GM19099 (cell line): ENCODE measurements around the gene RNF208.

ENCODE experiments used
- POLR2A ChIP-seq: IDR thresholded peaks from 3 replicates; pipeline ENCODE4 v1.6.1; 2011; ENCODE audit warnings: low read depth; ENCODE audit not compliant: insufficient read length; ENCODE audit errors: extremely low read depth

RNF208 gene

DNA sequence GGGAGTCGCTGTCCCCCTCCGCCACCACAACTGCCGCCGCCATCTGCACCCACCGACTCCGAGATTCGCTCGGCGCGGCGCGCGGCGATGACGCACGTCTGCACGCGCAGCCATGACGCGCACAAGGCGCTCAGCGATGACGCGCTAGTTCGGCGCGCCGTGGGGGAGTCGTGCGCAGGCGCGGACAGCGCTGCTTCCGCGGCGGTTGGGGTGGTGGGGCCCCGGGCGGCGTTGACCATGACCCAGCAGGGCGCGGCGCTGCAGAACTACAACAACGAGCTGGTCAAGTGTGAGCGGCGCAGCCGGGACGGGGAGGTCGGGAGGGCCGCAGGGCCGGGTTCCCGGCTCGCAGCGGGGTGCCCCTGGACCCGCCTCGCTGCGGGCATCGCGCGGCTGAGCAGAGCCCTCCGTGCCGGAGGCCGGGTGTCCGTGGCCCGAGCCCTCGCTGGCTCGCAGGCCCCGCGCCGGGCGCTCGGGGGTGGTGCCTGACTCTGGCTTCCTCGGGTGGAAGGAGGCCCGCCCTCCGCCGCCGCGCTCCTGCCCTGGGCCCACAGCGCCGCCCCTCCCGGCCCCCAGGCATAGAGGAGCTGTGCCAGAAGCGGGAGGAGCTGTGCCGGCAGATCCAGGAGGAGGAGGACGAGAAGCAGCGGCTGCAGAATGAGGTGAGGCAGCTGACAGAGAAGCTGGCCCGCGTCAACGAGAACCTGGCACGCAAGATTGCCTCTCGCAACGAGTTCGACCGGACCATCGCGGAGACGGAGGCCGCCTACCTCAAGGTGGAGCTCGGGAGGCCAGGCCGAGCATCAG is 33.3 kb downstream of the RNF208 start, which contains the start of the genes ANAPC2 and SSNA1:
Gene ANAPC2, minus strand, starts transcription at position 71 of the 807 bp plus-strand sequence. Its CDS starts 28 bp downstream, at position 43.
Gene SSNA1, plus strand, starts transcription at position 187 of the 807 bp plus-strand sequence. Its CDS starts 51 bp downstream, at position 238.
- TF ChIP-seq POLR2A, result peak; percentile 93

DNA sequence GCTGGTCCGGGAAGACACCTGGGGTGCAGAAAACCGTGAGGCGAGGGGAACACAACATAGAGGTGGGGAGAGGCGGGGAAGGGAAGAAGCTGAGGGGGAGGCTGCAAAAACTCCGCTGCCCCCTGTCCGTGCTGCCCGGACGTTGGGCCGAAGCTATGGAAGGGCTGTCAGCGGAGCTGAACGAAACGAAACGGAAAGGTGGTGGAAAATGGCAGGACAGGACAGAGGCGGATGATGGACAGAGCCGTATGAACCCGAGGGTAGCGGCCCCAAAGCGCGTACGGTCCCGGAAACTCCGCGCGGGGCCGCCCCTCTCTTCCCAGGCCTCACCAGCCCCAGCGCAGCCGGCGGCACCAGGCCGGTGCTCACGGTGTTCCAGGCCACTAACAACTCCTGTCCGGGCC is 34.0 kb downstream of the RNF208 start:
- no peak for TF ChIP-seq POLR2A

DNA sequence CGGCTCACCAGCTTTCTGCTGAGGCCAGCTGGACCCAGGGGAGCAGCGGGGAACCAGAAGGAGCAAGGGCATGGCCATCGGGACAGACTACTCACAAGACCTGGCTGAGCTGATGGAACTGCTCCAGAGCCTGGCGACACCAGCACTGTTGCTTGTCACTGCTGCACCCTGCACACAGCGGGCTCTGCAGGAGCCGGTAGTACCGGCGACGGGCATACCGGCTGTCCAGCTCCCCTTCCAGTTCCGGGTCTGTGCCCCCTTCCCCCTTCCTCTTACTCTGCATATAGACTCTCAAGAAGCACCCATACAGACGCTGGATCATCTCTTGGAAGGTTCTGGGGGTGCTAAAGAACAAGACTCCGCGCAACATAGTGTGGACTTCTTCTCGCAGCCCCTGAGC is 34.7 kb downstream of the RNF208 start:
- TF ChIP-seq POLR2A, result no peak

DNA sequence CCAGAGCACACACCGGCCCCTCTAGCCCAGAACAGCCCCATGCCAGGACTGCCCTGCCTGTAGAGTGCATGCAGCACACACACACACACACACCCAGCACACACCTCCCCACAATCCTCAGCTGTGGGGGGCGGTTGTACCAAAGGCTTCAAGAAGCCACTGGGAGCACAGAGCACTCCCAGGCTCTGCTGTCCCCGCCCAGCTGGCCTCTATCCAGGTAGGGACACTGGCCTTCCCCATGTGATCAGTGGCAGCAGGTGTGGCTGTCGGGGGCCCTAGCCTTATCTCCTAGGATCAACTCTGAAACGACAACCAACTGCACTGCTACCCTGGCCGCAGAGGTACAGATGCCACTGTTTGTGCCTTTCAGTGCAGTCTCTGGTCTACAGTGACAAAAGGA is 35.7 kb downstream of the RNF208 start:
- no peak for TF ChIP-seq POLR2A

DNA sequence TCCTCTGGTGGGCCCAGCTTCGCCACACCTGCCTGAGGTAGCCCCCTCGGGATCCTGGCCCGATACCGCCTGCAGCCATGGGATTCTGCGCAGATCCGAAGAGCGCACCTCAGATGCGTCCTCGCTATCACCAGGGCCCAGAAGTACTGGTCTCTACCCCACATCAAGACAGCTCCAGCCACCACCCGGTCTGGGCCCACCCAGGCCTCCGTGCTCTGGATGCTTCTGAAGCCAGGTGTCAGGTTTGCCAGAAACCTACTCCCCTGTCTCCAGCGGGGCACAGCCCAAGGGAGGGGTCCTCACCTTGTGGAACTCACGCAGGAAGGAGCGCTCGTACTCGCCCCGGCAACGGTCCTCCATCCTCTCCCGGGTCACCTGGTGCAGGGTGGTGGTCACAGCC is 36.1 kb downstream of the RNF208 start:
- TF ChIP-seq POLR2A, result no peak

DNA sequence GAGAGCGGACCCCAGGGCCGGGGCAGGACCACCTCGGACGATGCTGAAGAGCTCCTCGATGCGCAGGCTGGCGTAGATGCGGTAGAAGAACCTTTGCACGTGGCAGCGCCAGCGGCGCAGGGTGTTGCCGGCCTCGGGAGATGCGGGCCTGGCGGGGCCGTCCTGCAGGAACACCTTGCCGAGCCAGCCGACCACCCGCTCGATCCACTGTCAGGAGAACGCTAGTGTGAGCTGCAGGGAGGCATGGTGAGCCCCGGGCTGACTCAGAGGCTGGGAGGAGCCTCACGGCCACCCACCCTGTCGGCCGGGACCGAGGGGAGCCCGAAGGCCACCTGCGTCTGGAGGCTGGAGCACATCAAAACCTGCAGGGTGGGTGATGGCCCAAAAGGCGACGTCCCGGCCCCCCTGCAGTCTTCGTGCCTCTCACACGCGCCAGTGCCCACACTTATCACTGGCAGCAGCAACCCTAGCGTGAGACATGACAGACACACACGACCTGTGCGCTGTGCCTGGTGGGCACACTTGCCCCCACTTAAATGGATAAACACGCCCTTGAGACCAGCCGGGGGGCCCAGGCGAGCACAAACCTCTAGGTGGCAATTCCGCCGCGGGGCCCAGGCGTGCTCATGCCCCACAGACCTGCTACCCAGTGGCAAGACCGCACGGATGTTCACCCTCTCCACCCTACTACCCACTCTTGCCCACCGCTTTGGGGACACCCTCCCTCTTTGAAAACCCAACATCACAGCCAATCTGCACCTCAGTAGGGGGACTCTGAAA is 37.0 kb downstream of the RNF208 start:
- TF ChIP-seq POLR2A, result no peak

DNA sequence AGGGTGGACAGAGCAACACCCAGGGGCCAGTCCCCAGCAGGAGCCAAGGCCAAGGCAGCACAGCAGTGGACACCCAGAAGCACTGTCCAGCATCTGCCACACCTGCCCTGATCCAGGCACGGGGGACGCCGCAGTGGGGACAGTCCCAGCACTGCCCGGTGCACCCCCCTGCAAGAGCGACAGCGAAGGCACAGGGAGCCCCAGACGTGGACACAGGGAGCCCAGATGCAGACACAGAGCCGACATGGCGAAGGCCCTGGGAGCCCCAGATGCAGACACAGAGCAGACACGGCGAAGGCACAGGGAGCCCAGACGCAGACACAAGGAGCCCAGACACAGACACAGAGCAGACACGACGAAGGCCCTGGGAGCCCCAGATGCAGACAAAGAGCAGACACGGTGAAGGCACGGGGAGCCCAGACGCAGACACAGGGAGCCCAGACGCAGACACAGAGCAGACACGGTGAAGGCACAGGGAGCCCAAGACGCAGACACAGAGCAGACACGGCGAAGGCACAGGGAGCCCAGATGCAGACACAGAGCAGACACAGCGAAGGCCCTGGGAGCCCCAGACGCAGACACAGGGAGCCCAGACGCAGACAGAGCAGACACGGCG is 38.0 kb downstream of the RNF208 start:
- TF ChIP-seq POLR2A, result no peak

DNA sequence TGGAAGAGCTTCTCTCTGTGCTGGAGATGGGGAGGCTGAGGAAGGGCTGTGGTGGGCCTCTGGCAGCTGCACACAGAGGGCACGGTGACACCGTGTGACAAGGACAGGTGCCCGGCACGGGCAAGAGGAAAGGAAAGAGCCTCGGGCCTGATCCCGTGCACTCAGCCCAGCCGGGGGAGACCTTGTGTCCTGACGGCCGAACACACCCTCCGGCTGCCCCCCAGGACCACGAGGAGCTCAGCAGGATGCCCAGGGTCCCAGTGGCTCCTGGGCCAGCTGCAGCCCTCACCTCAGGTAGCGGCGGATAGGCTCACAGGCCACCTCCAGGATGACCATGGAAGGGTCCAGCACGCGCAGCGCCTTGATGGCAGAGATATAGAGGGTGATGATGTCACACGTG is 39.2 kb downstream of the RNF208 start:
- no peak for TF ChIP-seq POLR2A

DNA sequence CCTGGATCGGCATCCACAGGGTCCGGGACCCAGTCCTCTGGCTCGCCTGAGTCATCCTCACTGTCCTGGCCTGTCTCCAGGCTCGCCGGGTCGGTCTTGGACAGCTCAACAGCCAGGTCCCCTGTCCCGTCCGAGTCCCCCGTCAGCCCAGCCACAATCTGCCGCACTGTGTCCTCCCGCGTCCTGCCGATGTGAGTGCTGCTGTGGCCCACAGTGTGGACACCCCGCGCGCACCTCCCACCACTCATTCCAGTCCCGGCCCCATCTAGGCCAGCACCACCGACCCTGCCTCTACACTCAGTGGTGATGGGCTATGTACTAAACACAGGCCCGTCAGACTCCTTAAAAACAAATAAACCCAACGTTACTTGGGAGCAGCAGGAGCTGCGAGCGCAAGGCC is 40.4 kb downstream of the RNF208 start:
- TF ChIP-seq POLR2A, result no peak

DNA sequence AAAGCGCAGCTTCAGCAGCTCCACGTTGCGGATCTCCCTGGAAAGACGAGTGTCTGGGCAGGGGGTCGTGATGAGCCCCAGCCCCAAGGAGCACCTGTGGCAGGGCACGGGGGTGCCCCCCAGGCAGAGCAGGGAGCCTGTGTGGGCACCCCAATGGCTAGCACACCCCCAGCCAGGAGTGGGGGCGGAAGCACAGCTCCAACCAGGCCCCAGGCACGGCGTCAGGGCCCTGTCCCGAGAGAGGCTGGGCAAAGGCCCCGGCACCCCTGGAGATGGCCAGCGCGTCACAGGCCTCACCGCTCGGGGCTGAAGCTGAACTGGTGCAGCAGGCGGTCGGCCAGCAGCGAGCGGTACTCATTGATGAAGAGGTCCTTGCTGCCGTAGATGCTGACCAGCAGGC is 41.5 kb downstream of the RNF208 start:
- no peak for TF ChIP-seq POLR2A

DNA sequence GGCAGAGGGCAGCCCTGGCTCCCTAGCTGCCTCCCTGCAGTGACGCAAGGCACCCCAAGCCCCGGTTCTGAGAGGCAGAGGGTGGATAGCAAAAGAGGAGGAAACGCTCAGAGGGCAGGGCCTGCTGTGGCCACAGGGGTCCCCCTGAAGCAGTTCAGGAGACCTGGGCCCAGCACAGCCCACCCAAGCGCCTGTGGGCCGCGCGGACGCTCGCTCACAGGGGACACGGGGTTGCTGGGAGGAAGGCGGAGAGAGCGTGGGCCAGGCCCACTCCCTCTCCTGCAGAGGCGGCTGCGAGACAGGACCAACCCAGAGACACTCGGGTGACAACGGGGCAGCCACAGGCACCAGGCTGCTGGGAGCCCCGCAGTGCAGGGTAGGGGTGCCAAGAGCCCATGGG is 42.3 kb downstream of the RNF208 start:
- TF ChIP-seq POLR2A, result no peak

DNA sequence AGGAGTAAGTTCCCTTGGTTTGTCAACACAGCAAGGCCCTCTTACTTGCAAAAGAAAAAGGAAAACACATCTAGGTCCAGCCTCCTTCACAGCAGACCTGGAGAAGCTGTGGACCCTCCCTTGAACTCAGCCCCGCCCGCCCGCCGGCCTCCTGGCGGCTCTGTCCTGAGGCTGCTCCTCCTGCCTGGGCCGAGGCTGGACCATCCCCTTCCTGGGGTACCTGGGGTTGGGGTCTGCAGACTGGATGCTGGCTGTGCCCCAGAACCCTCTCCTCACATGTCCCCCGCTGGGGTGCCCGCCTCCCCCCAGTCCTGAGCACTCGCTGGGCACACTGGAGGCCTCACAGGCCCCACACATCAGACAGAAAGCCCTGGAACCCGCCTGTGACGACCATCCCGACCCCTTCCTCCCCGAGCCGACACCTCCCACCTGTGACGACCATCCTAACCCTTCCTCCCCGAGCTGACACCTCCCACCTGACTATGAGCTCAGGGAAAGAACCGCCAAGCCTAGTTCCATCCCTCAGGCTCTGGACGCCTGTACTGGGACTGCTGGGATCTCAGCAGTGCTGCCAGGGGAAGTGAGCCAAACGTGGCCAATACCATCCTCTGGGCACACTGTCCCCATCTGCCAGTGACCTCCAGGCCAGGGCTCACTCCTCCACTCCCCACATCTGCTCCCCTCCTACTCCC is 43.0 kb downstream of the RNF208 start:
- no peak for TF ChIP-seq POLR2A

DNA sequence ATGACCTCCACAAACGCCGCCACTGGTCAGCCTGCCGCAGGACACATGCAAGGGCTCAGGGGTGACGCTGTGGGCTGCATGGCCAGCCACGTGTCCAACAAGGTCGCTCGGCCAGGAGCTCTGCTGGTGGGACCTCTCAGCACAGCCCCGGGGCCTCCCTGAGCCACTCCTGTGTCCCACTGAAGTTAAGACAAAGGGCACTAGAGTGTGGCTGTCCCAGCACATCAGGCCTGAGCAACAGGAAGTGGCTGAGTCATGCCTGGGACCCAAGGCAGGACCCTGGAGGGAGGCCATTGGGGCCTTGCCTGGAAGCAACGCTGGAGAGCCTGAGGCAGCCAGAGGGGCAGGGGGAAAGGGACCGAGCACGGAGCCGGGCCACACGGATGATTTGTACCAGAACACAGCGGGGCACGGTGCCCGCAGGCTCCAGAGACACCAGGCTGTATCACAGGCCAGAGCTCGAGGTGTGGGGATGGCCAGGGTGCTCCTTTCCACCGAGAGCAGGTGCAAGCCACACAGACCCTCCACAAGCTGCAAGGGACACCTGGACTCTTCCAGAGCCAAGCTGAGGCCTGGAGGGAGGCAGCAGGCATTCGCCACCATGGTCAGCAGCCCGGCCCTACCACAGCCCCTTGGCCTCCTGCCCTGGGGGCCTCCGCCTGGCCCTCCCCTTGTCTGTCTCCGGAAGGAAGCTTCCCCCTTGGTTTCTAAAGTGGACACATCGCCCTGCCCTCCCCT is 43.7 kb downstream of the RNF208 start:
- TF ChIP-seq POLR2A, result no peak
